HG03342 (cell line): ENCODE measurements around the gene SNX24.
A peak's percentile ranks its signal among the peaks of the same experiment; 100 is the strongest.
"Not testable (repeated sequence)": the region's sequence is repeated elsewhere in the genome, so short reads cannot be mapped to it uniquely, and the experiment has no call there.

Source experiments
- ATAC-seq: cut with Tn5 transposase; IDR thresholded peaks from one replicate; pipeline ENCODE4 v1.9.1; 2021; ENCODE audit warnings: mild to moderate bottlenecking, moderate library complexity; ENCODE audit not compliant: unreplicated experiment

The SNX24 gene

GRCh38 chr5:122845229-122846050 is at the start of gene SNX24:
Gene SNX24, plus strand, starts transcription at chr5:122845613. Its CDS starts 21 bp downstream, at chr5:122845634.
- ATAC-seq, result peak; percentile 89

GRCh38 chr5:122805481-122805880 is 39.9 kb upstream of the SNX24 start:
- no peak for ATAC-seq

GRCh38 chr5:122810405-122810804 is 35.0 kb upstream of the SNX24 start:
- no peak for ATAC-seq

- ATAC-seq, result no peak
These were observed 30.1 kb upstream of the SNX24 start for GRCh38 chr5:122815218-122815767.

GRCh38 chr5:122816756-122817155 is 28.7 kb upstream of the SNX24 start:
- ATAC-seq, result no peak

- ATAC-seq, result no peak
These were observed 13.4 kb upstream of the SNX24 start for GRCh38 chr5:122831984-122832383.

GRCh38 chr5:122835681-122836080 is 9.7 kb upstream of the SNX24 start:
- no peak for ATAC-seq

- ATAC-seq, result no peak
These were observed 8.5 kb upstream of the SNX24 start for GRCh38 chr5:122836947-122837346.

- no peak for ATAC-seq
These were observed 5.7 kb upstream of the SNX24 start for GRCh38 chr5:122839731-122840130.

GRCh38 chr5:122842016-122842580 is 3.3 kb upstream of the SNX24 start:
- ATAC-seq, result no peak

GRCh38 chr5:122844136-122844909 is 1.1 kb upstream of the SNX24 start:
- no peak for ATAC-seq

GRCh38 chr5:122844910-122845228 is 544 bp upstream of the SNX24 start:
- ATAC-seq, result peak; percentile 39

- ATAC-seq, result no peak
These were observed 688 bp downstream of the SNX24 start for GRCh38 chr5:122846051-122846550.

- ATAC-seq, result no peak
These were observed 2.3 kb downstream of the SNX24 start for GRCh38 chr5:122847687-122848081.

GRCh38 chr5:122849771-122850170 is 4.4 kb downstream of the SNX24 start:
- ATAC-seq, result no peak

GRCh38 chr5:122857538-122857937 is 12.1 kb downstream of the SNX24 start:
- not testable (repeated sequence) for ATAC-seq

GRCh38 chr5:122858451-122858850 is 13.0 kb downstream of the SNX24 start:
- no peak for ATAC-seq

- ATAC-seq, result no peak
These were observed 17.8 kb downstream of the SNX24 start for GRCh38 chr5:122863240-122863639.

- ATAC-seq, result no peak
These were observed 18.3 kb downstream of the SNX24 start for GRCh38 chr5:122863721-122864120.

- no peak for ATAC-seq
These were observed 19.0 kb downstream of the SNX24 start for GRCh38 chr5:122864400-122864799.

GRCh38 chr5:122864842-122865241 is 19.4 kb downstream of the SNX24 start:
- no peak for ATAC-seq
